DLD1 (cell line): ENCODE results near the gene L3MBTL4.

Experiments
- in situ Hi-C: cut with HindIII; loops from 2 replicates; pipeline ENCODE4 v1.10.0; 2017; ENCODE audit warnings: low sequenced_read_pairs

The L3MBTL4 gene

DNA sequence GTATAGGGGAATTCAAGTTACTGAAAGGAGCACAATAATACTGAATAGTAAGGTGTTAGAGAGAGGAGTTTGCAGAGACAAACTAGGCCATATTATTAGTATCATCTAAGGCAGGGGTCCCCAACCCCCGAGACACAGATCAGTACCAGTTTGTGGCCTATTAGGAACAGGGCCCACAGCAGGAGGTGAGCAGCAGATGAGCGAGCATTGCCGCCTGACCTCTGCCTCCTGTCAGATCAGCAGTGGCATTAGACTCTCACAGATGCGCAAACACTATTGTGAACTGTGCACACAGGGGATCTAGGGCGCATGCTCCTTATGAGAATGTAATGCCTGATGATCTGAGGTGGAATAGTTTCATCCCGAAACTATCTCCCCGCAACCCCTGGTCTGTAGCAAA lies 477.6 kb downstream of the L3MBTL4 start:
- in situ Hi-C loops, result no loop called here

DNA sequence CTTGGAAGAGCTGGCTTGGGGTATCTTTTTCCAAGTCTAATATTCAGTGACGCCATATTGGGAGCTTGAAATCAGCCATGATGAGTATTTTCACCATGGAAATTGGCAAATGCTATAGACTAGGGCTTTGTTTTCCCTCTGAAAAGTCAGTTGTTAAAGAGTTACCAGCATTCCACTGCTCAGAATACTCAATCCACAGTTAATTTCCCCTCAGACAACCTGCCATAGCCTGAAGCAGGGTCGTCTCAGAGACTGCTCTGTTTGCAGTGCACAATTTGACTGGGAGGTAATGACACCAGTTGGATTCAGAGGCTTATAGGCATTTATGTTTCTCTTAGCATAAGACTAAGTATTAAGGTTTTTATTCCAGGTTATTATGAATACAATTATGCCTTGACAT lies 483.9 kb downstream of the L3MBTL4 start:
- in situ Hi-C loops, result no loop called here

DNA sequence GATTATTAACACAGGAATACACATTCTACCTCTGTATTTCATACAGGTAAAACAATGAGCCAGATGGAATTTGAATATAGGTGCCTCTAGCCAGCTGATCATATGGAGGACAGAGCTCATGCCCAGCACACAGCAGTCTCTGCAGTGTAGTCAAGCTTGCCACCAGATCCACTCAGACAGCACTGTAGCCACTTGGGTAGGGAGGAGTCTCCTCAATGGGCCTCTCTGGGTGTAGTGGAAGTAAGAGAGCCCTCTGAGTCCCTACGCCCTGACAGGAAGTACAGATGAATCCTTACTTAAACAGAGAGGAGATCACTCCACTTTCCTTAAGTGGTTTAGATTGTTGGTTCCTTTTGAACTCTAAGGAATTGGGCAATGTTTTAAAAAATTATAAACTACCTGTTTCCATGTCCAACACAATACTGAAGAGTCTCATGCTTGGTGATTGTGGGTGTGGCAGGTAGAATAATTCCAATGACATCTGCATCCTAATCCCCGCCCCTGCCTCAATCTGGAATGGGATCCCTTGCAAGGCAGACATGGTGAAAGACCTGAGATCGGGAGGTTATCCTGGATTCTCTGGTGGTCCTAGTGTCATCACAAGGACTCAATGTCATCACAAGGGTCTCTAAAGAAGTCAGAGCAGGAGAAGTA lies 496.4 kb downstream of the L3MBTL4 start:
- in situ Hi-C loops, result no loop called here

DNA sequence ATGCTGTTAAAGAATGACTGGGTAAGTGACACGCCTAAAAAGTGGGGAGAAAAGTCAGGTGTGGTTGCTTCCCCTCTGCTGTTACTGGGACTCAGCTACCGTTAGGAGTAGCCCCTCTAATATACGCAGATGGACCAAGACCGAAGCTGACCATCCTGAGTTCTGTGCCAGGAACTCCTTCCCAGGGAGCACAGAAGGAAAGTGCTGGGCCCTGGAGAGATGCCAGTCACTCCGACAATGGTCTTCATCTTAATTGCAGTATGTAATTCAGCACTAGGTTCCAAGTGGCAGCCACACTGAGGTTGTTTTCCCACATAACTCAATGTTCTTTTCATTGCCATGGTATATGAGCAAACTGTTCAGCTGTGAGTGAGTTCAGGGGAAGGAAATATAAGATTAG lies 499.8 kb downstream of the L3MBTL4 start:
- in situ Hi-C loops, result no loop called here

DNA sequence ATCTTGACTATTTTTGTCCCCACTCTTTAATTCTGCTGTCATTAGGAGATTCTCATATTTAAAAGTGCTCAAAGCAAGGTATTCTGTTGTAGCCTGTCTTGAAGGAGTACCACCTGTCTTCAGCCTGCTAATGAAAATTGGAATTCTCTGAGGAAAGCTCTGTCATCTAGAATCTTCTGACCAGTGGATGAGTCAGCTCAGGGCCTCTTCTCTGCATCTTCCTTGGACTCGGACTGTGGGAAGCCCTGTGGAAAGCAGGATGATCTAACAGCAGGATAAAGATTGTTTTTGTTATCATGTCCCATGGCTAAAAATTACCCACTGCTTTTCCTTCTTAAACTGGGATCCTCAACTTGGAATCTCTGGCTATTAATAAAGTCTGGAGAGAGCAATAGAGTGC lies 500.7 kb downstream of the L3MBTL4 start:
- in situ Hi-C loops, result no loop called here

DNA sequence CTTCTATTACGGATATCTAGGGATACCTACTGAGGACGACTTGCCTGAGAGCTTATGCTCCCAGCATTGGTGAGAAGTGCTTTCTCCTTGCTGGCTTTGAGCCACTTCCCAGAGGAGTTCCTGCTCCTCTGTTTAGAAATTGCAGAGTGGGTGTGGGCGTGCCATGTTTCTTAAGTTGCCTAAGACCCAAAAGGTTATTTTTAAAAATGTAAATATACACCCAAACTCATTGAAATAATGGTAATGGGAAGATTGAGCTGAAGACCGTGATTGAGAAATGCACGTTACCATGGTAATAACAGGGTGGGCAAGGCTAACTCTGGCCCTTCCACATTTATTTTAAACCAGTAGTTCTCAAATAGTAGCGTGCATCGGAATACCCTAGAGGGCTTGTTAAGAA lies 502.1 kb downstream of the L3MBTL4 start:
- in situ Hi-C loops, result no loop called here

DNA sequence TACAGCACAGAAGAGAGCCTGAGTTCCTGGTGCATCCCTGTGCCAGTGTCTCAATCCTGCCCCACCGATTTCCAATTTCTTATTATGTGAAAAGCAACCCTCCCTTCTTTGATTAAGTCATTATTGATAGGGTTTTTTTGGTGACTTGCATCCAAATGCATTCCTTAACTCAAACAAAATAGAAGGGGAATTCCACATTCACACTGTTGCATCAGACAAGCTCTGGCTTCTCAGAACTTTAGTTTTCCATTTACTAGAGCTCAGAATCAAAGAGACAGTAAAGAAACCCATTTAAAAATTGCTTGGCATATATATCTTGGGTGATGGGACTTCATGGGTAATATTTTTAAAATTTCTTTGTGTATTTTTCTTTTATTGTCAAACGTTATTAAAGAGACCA lies 505.6 kb downstream of the L3MBTL4 start:
- in situ Hi-C loops, result no loop called here
